ENCODE results near the gene REXO1. TPM values are rescaled to one million over a fixed set of nuclear protein-coding genes. Genes with fewer than 3 reads are reported as not detected.

REXO1 gene
- total RNA-seq, 1 donor, result 19.1 TPM

GRCh38 chr19:1860821-1861598 lies 12.7 kb upstream of the REXO1 start:
- DNase-seq (ENCODE audit: low read depth in 2 of 3, low spot score in 2 of 3), result no peak

GRCh38 chr19:1860042-1860775 lies 11.9 kb upstream of the REXO1 start:
- peak in 1 of 3 donors; percentile 79 for DNase-seq (ENCODE audit: low read depth in 2 of 3, low spot score in 2 of 3)

GRCh38 chr19:1859331-1859781 lies 11.1 kb upstream of the REXO1 start:
- no peak for DNase-seq (ENCODE audit: low read depth in 2 of 3, low spot score in 2 of 3)

- DNase-seq (ENCODE audit: low read depth in 2 of 3, low spot score in 2 of 3), result no peak
Observed at GRCh38 chr19:1858412-1859081, 10.3 kb upstream of the REXO1 start.

GRCh38 chr19:1857648-1858326 lies 9.5 kb upstream of the REXO1 start:
- DNase-seq (ENCODE audit: low read depth in 2 of 3, low spot score in 2 of 3), result no peak

- DNase-seq (ENCODE audit: low read depth in 2 of 3, low spot score in 2 of 3), result peak in 1 of 3 donors; percentile 84
Observed at GRCh38 chr19:1856698-1857603, 8.7 kb upstream of the REXO1 start.

- no peak for DNase-seq (ENCODE audit: low read depth in 2 of 3, low spot score in 2 of 3)
Observed at GRCh38 chr19:1856345-1856697, 8.0 kb upstream of the REXO1 start.

GRCh38 chr19:1855828-1856255 lies 7.6 kb upstream of the REXO1 start:
- DNase-seq (ENCODE audit: low read depth in 2 of 3, low spot score in 2 of 3), result peak in 1 of 3 donors; percentile 30

GRCh38 chr19:1855040-1855827 lies 7.0 kb upstream of the REXO1 start:
- DNase-seq (ENCODE audit: low read depth in 2 of 3, low spot score in 2 of 3), result peak in 2 of 3 donors; percentile 94

GRCh38 chr19:1854542-1855039 lies 6.3 kb upstream of the REXO1 start:
- no peak for DNase-seq (ENCODE audit: low read depth in 2 of 3, low spot score in 2 of 3)

- DNase-seq (ENCODE audit: low read depth in 2 of 3, low spot score in 2 of 3), result no peak
Observed at GRCh38 chr19:1854039-1854541, 5.8 kb upstream of the REXO1 start.

- peak in 2 of 3 donors; percentile 81 to 87 for DNase-seq (ENCODE audit: low read depth in 2 of 3, low spot score in 2 of 3)
Observed at GRCh38 chr19:1853295-1854038, 5.2 kb upstream of the REXO1 start.

- no peak for DNase-seq (ENCODE audit: low read depth in 2 of 3, low spot score in 2 of 3)
Observed at GRCh38 chr19:1852581-1853128, 4.4 kb upstream of the REXO1 start.

GRCh38 chr19:1851654-1852580 lies 3.6 kb upstream of the REXO1 start:
- DNase-seq (ENCODE audit: low read depth in 2 of 3, low spot score in 2 of 3), result peak in 2 of 3 donors; percentile 83 to 88

GRCh38 chr19:1850809-1851653 lies 2.7 kb upstream of the REXO1 start:
- DNase-seq (ENCODE audit: low read depth in 2 of 3, low spot score in 2 of 3), result no peak
